NCI-H510A (cell line): ENCODE measurements around the gene TEX264.
A peak's percentile ranks its signal among the peaks of the same experiment; 100 is the strongest.

ENCODE experiments used
- DNase-seq: peaks from one replicate; lab custom pipeline; 2025; lab: John Stamatoyannopoulos, UW

TEX264 gene

DNA sequence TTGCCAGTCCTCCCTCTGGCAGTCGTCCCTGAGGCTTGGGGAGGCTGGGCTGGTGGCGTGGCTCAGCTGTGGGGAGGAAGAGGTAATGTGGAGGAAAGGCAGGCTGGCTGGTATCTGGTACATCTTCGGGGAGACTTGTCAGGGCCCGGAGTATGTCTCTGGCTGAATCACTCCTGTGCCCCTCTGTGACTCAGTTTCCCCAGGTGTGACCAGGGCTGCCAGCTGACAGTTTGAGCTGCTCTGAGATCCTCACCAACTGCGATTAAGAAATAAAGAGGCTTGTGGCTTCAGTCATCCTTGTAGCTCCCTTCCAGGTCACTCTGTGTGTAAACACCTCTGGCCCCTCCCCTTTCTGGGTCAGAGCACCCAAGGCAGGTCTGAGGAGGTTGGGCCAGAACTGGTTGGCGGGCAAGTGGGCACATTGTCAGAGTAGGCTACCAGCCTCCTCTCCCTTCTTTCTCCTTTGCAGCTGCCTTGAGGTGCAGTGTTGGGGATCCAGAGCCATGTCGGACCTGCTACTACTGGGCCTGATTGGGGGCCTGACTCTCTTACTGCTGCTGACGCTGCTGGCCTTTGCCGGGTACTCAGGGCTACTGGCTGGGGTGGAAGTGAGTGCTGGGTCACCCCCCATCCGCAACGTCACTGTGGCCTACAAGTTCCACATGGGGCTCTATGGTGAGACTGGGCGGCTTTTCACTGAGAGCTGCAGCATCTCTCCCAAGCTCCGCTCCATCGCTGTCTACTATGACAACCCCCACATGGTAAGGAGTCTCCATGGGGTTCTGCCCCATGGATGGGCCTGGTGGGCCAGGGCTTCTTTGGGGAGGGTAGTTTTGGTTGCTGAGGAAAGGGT, 3.0 kb downstream of the TEX264 start:
- DNase-seq, result no peak

GRCh38 chr3:51675201-51675611, 4.2 kb downstream of the TEX264 start:
- no peak for DNase-seq

GRCh38 chr3:51676102-51676640, 5.1 kb downstream of the TEX264 start:
- no peak for DNase-seq

GRCh38 chr3:51677358-51677757, 6.3 kb downstream of the TEX264 start:
- DNase-seq, result no peak

DNA sequence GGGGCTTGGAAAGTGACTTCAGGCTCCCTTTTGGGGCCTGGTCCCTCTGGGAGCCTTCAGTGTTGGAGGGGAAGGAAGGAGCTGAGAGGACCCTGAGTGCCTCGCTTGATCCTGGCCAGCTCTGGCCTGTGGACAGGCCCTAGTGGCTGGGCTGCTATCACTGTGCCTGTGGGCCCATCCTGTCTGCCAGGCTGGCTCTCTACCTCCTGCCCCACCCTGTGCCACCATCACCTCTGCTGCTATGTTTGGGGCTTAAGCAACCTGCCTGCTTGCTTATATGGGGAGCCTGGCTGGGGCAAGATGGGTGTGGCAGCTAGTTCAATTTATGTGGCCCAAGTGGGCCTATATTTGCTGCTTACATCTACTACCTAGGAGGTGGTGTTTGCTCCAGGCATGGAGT, 7.1 kb downstream of the TEX264 start:
- DNase-seq, result no peak

DNA sequence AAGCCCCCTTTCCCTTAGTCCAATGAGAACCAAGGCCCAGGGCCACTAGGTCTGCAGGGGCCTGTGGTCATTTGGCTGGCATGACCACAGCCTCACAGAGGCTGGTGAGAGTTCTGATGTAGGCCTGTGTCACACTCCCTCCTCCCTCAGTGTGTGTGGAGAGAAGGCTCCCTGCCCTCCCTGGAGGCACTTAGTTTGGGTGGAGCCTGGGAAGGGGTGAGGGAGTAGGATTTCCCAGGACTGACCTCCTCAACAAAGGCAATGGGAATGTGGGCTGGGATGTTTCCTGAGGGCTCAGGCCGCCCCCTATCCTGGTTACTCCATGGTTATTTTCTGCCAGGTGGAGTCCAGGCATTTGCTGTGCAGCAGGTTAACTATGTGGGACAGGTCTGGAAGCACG, 7.6 kb downstream of the TEX264 start:
- no peak for DNase-seq

GRCh38 chr3:51679318-51679717, 8.3 kb downstream of the TEX264 start:
- no peak for DNase-seq

- no peak for DNase-seq
Observed at GRCh38 chr3:51679777-51680176, 8.7 kb downstream of the TEX264 start.

GRCh38 chr3:51680196-51680595, 9.1 kb downstream of the TEX264 start:
- no peak for DNase-seq

- no peak for DNase-seq
Observed at GRCh38 chr3:51680663-51681230, 9.7 kb downstream of the TEX264 start.

GRCh38 chr3:51681453-51681852, 10.4 kb downstream of the TEX264 start:
- DNase-seq, result no peak

DNA sequence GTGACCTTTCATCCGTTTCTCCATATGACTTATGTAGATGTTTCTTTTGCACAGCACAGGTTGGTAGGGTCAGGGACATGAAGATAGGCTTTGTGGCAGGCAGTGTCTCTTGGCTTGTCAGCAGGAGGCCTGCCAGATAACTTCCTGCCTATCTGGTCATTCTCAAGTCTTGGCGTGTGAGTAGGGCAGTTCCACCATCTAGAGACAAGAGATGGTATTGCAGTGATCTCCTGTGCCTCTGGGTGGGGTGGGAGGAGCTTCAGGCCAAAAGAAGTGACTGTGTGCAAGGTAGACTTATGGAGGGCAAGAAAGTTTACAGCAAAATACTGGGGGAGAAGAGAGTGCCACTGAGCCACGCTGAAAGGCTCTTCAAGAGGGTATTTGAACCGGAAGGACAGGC, 11.0 kb downstream of the TEX264 start:
- peak; percentile 10 for DNase-seq

GRCh38 chr3:51682526-51682925, 11.5 kb downstream of the TEX264 start:
- DNase-seq, result no peak

DNA sequence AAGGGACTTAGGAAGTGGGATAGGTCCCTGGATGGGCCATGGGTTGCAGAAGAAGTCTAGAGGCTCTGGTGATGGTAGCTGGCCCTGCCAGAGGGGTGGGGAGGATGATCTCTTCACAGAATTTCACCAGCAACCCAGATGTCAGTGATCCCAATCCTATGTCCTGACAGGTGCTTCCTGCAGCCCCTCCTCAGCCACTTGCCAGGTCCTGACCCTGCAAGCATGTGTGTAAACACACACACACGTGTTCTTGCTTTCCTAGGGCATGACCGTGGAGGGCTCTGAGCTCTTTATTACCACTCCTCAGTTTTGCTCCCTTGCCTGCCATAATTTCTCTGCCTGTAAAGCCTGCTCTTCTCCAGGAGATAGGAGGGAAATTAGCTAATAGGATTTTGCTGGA, 12.5 kb downstream of the TEX264 start:
- DNase-seq, result no peak

GRCh38 chr3:51684971-51685751, 14.1 kb downstream of the TEX264 start:
- no peak for DNase-seq

DNA sequence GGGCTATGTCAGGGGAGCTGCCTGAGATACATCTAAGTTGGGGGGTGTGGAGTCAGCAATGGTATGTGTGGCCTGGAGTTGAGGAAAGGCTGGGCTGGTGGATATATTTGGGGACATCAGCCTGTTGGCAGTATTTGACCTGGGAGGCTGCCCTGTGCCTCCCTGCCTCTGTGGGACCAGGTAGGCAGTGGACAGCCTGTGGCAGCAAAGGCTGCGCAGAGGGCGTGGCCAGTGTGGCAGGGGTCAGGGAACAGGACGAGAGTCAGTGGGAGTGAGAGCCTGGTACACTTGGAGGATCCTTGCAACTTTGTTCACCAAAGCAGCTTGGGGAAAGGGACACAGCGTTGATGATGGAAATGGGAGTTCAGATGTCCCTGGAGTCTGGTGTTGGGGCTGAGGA, 15.0 kb downstream of the TEX264 start:
- DNase-seq, result no peak

GRCh38 chr3:51686512-51687215, 15.6 kb downstream of the TEX264 start:
- no peak for DNase-seq

DNA sequence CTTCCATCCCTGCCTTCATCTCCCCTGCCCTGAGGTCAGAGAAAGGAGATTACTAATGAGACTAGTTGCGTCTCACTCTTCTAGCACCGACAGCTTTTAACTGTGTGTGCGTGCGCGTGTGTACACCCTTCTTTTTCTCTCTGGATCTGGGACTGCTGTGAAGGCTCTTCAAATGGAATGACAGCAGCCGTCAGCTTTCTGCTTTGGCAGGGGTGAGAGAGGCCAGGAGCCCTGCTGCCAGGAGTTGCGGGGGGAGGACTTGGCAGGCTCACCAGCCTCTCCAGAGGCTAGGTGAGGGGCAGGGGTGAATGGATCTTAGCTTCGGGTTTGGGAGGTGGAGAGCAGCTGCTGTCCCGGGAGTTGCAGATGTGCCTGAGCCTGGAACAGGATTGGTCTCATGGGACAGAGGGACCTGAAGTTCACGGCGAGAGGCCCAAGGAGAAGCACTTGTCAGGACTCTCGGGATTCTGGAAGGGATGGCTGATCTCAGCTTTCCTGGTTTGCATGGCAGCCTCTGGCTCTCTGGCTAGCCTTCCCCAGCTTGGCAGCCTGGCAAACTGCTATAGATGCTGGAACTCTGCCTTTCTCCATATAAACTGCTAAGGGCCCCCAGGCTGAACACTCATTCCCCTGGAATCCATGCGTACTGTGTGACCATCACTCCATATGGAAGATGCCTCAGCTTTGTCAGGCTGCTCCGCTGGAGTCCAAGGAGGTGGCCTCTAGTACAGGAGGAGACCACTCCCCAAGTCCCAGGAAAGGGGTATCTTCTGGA, 16.6 kb downstream of the TEX264 start:
- DNase-seq, result no peak

DNA sequence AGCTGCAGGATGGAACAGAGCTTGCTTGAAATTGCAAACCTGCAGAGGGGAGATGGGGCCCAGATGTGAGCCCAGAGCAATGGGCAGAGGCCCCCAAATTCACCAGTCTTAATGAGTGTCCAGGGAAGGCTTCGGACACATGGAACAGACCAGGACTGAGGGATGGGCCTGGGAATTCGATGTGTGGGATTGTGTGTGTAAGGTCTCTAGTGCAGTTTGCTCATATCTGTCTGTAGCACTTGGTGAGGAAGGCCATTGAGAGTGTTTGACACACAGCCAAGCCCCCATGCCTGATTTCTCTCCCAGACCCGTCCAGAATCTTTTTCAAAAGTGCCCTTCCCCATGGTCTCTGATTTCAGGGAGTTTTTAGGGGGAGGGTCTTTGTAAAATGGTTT, 17.2 kb downstream of the TEX264 start:
- no peak for DNase-seq

DNA sequence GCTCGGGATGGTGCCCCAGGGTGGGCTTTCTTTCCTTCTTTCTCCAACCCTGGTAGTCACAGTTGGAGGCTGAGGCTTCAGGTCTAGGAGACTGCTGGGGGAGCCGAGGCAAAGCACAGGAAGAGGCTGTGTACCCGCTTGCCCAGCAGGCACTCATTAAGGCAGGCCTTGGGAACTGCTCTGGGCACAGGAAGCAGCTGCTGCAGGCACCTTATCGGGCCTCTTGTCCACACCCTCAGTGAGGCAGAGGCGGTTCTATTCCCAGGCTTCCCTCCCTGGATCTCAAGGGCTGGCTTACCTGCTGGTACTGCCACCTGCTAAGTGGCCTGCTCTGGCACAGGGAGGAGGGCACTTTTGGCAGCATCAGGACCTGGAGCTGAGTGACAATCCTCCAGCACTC, 20.0 kb downstream of the TEX264 start:
- DNase-seq, result peak; percentile 44

GRCh38 chr3:51691949-51692348, 20.9 kb downstream of the TEX264 start:
- DNase-seq, result no peak
